Adrenal gland (tissue), 5 donors: Measurements from ENCODE around the gene GBP6.

Experiments
- CTCF ChIP-seq, 6 experiments: fragments of 450-650 bp in 4 of 6; fragments of 200-600 bp in 2 of 6; sonication (generic) in 1 of 6; IDR thresholded peaks; 1 replicate in 5 of 6; 2 replicates in 1 of 6; pipeline versions ENCODE4 v1.5.1 to v1.8.0; 2016 to 2021; ENCODE audit warnings: antibody characterized with exemption in 6 of 6, mild to moderate bottlenecking in 2 of 6, moderate library complexity in 1 of 6
- POLR2A ChIP-seq, 2 donors: fragments of 450-650 bp; IDR thresholded peaks; one replicate each; pipeline ENCODE4 v1.6.1; 2017; ENCODE audit warnings: antibody characterized with exemption in 2 of 2, mild to moderate bottlenecking in 2 of 2, moderate library complexity in 1 of 2
- donor health status: DM: no; HTN: no; CAD: no.

- no peak for TF ChIP-seq CTCF (IDR thresholded peaks at IDR 0.05)
- TF ChIP-seq POLR2A (IDR thresholded peaks at IDR 0.05): no peak
Observed at GRCh38 chr1:89355056-89355455, 8.8 kb upstream of the GBP6 start.
